Endodermal cell (in vitro differentiated cells): ENCODE measurements around the gene TFF1. TPM values are rescaled to one million over a fixed set of nuclear protein-coding genes. Genes with fewer than 3 reads are reported as not detected.

Experiments used
- DNase-seq: peaks from one replicate; pipeline ENCODE4 v3.0.0-alpha.2; 2017
- H3K27ac ChIP-seq: 2 replicates; pipeline ENCODE4 v1.5.1; 2013; ENCODE audit warnings: mild to moderate bottlenecking, low read depth, low read length, moderate library complexity
- H3K27me3 ChIP-seq: 2 replicates; pipeline ENCODE4 v1.6.1; 2013; ENCODE audit warnings: mild to moderate bottlenecking, low read length, moderate library complexity; ENCODE audit not compliant: insufficient read depth, control insufficient read depth, poor library complexity, severe bottlenecking
- H3K36me3 ChIP-seq: 2 replicates; pipeline ENCODE4 v1.7.0; 2013; ENCODE audit warnings: mild to moderate bottlenecking, low read length, moderate library complexity; ENCODE audit not compliant: control insufficient read depth, insufficient read depth
- H3K4me1 ChIP-seq: one replicate; pipeline ENCODE4 v1.7.0; 2013; ENCODE audit warnings: low read length; ENCODE audit not compliant: control insufficient read depth, insufficient read depth
- H3K4me3 ChIP-seq: 2 replicates; pipeline ENCODE4 v1.5.1; 2013; ENCODE audit warnings: mild to moderate bottlenecking, low read length, moderate library complexity
- H3K9ac ChIP-seq: 2 replicates; pipeline ENCODE4 v1.6.1; 2013; ENCODE audit warnings: mild to moderate bottlenecking, low read length, moderate library complexity; ENCODE audit not compliant: poor library complexity, severe bottlenecking; ENCODE audit errors: extremely low read depth
- H3K9me3 ChIP-seq: 2 replicates; pipeline ENCODE4 v1.6.1; 2013; ENCODE audit warnings: mild to moderate bottlenecking, low read length, moderate library complexity; ENCODE audit not compliant: control insufficient read depth
- H3K27ac Mint-ChIP-seq: 2 replicates; pipeline ENCODE4 v1.8.0; 2020; ENCODE audit warnings: mixed read lengths
- H3K27me3 Mint-ChIP-seq: 2 replicates; pipeline ENCODE4 v1.8.0; 2021; ENCODE audit warnings: mild to moderate bottlenecking, mixed read lengths; ENCODE audit not compliant: insufficient read depth
- H3K36me3 Mint-ChIP-seq: 2 replicates; pipeline ENCODE4 v1.8.0; 2020; ENCODE audit warnings: low read depth, mixed read lengths
- H3K4me1 Mint-ChIP-seq: 2 replicates; pipeline ENCODE4 v1.8.0; 2020; ENCODE audit warnings: mixed read lengths
- H3K4me3 Mint-ChIP-seq: 2 replicates; pipeline ENCODE4 v1.8.0; 2020; ENCODE audit warnings: mild to moderate bottlenecking, moderate library complexity, mixed read lengths
- H3K9me3 Mint-ChIP-seq: 2 replicates; pipeline ENCODE4 v1.8.0; 2020; ENCODE audit warnings: mild to moderate bottlenecking, mixed read lengths
- WGBS, 2 experiments: methylation state at CpG; one replicate each; pipeline versions ENCODE4 v1.1.5 to v1.1.7; 2013; ENCODE audit warnings: missing lambda C conversion rate in 2 of 2, mixed read lengths in 1 of 2; ENCODE audit not compliant: insufficient coverage in 1 of 2, insufficient read length in 1 of 2; 5-methylcytosine and 5-hydroxymethylcytosine counted together
- total RNA-seq, 2 donors: library from RNA; stranded (reverse); fragmentation: NEBNext Ultra II Directional in 1 of 2; extraction: Animal tissue kit (Norgen Biotek cat#: 25700) in 1 of 2; gene quantifications; 2 replicates in 1 of 2; 3 replicates in 1 of 2; pipeline ENCODE4 v1.2.1, GENCODE V29; 2021
- TF ChIP-seq, protein P1 (sequence below): fragments of 200-600 bp; sonication (generic); conservative IDR thresholded peaks from 2 replicates; pipeline ENCODE4 v1.5.0; 2021; ENCODE audit warnings: antibody characterized with exemption, mild to moderate bottlenecking

Gene TFF1
- total RNA-seq, 2 donors from 2014 or later, result 1.6 to 3.7 TPM

DNA sequence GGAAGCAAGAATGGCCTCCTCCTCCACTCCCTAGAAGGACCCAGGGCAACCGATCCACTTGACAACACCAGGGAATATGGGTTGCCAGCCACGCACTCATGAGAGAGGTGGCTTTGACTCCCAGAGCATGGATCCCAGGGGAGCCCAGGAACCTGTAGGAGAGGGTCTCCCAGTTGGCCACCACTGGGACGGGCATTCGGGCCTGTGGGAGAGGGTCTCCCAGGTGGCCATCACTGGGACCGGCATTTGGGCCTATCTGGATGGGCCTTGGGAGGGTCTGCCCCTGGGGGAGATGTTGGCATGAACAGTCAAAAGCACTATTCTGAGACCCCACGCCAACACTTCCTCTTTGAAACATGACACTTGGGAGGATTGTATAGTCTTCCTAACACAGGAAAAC lies 565 bp downstream of the TFF1 start:
- H3K27ac Mint-ChIP-seq, result no peak overlapping the region

GRCh38 chr21:42364304-42364865 lies 1.9 kb downstream of the TFF1 start:
- Mint-ChIP-seq H3K27ac (no peak overlapping the region), H3K4me1 (peaks cover 11% of the 10 kb centered on the region), H3K36me3 (no peaks in the 10 kb centered on the region), H3K4me3 (no peak overlapping the region), H3K27me3 (peaks cover 2% of the 10 kb centered on the region), H3K9me3 (peaks cover 12% of the 10 kb centered on the region)
- Histone ChIP-seq H3K9ac (no peak overlapping the region), H3K27ac (no peak overlapping the region), H3K36me3 (no peaks in the 10 kb centered on the region), H3K4me1 (peaks cover 4% of the 10 kb centered on the region), H3K4me3 (no peak overlapping the region), H3K9me3 (no peaks in the 10 kb centered on the region), H3K27me3 (no peaks in the 10 kb centered on the region)
- no peak for DNase-seq
- TF ChIP-seq, protein P1, sequence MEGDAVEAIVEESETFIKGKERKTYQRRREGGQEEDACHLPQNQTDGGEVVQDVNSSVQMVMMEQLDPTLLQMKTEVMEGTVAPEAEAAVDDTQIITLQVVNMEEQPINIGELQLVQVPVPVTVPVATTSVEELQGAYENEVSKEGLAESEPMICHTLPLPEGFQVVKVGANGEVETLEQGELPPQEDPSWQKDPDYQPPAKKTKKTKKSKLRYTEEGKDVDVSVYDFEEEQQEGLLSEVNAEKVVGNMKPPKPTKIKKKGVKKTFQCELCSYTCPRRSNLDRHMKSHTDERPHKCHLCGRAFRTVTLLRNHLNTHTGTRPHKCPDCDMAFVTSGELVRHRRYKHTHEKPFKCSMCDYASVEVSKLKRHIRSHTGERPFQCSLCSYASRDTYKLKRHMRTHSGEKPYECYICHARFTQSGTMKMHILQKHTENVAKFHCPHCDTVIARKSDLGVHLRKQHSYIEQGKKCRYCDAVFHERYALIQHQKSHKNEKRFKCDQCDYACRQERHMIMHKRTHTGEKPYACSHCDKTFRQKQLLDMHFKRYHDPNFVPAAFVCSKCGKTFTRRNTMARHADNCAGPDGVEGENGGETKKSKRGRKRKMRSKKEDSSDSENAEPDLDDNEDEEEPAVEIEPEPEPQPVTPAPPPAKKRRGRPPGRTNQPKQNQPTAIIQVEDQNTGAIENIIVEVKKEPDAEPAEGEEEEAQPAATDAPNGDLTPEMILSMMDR, result no peak
- 90 to 95% methylated on average over 9 to 13 of the region's 13 CpGs for WGBS, 2 experiments

More for the DNA sequence above, 565 bp downstream of the TFF1 start:
- H3K27ac ChIP-seq, result no peak overlapping the region
- no peak overlapping the region for H3K9ac ChIP-seq
- no peaks in the 10 kb centered on the region for H3K36me3 Mint-ChIP-seq
- H3K27me3 Mint-ChIP-seq, result peaks cover 2% of the 10 kb centered on the region
- 86 to 92% methylated on average over 5 to 6 of the region's 6 CpGs for WGBS, 2 experiments
- DNase-seq, result no peak
- H3K4me3 ChIP-seq, result no peak overlapping the region
- no peak overlapping the region for H3K4me3 Mint-ChIP-seq
- no peaks in the 10 kb centered on the region for H3K9me3 ChIP-seq
- H3K27me3 ChIP-seq, result no peaks in the 10 kb centered on the region
- peaks cover 4% of the 10 kb centered on the region for H3K4me1 ChIP-seq
- H3K9me3 Mint-ChIP-seq, result no peaks in the 10 kb centered on the region
- TF ChIP-seq, protein P1, result no peak
- peaks cover 11% of the 10 kb centered on the region for H3K4me1 Mint-ChIP-seq
- no peaks in the 10 kb centered on the region for H3K36me3 ChIP-seq

DNA sequence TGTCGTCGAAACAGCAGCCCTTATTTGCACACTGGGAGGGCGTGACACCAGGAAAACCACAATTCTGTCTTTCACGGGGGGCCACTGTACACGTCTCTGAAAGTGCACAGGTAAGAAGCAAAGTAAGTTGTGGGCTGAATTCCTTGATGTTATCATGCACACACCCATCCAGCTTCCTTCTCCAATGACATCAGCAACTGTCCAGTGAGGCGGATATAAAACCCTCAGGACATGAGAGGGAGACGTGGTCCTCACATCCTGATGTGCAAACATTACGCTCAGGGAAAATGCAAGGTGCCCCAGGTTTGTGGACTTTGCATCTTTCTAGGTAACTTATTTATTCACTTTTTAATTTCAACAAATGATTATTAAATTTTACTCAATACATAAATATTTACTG lies 3.0 kb downstream of the TFF1 start:
- H3K27me3 Mint-ChIP-seq, result peaks cover 3% of the 10 kb centered on the region
- Histone ChIP-seq H3K4me3 (no peak overlapping the region), H3K9ac (no peak overlapping the region), H3K27me3 (no peaks in the 10 kb centered on the region), H3K9me3 (no peaks in the 10 kb centered on the region), H3K4me1 (peaks cover 4% of the 10 kb centered on the region), H3K36me3 (no peaks in the 10 kb centered on the region), H3K27ac (no peak overlapping the region)
- H3K9me3 Mint-ChIP-seq, result peaks cover 16% of the 10 kb centered on the region
- no peak overlapping the region for H3K27ac Mint-ChIP-seq
- WGBS, 2 experiments, result 91 to 97% methylated on average over 7 to 8 of the region's 8 CpGs
- TF ChIP-seq, protein P1, result no peak
- no peak overlapping the region for H3K4me3 Mint-ChIP-seq
- H3K4me1 Mint-ChIP-seq, result peaks cover 11% of the 10 kb centered on the region
- no peak for DNase-seq
- H3K36me3 Mint-ChIP-seq, result no peaks in the 10 kb centered on the region
